Measurements from ENCODE around the gene CLIP1.
"Not testable (repeated sequence)": the region's sequence is repeated elsewhere in the genome, so short reads cannot be mapped to it uniquely, and the experiment has no call there.

CLIP1 gene

GRCh38 chr12:122399592-122400373 is 22.7 kb downstream of the CLIP1 start:
- in situ Hi-C loops (cut with MboI; ENCODE audit: low sequenced_read_pairs): no loop called here

DNA sequence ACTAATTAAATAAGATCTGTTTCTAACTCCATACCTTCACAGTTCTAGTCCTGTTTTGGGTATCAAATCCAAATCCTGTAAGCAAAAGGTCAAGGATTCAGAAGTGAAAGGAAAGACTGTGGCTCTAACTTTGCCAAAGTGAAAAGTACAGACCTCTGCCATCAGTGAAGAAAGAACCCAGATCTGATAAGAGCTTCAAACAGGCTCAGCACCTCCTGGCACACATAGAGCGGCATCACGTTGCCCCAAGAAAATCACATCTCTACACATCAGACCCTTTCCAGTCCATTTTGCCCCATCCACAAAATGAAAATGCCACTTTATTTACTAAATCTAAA is 23.2 kb downstream of the CLIP1 start:
- in situ Hi-C loops (cut with MboI; ENCODE audit: low sequenced_read_pairs): no loop called here

DNA sequence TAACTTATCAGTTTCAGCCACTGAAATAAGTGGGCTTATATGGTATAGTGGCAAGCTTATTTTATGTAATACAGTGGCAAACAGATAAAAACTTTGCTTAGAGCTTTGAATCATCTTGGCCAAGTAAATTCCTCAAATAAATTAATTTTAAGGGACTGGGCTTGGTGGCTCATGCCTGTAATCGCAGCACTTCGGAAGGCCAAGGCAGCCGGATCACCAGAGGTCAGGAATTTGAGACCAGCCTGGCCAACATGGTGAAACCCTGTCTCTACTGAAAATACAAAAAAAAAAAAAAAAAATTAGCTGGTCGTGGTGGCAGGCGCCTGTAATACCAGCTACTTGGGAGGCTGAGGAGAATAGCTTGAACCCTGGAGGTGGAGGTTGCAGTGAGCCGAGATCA is 24.5 kb downstream of the CLIP1 start:
- in situ Hi-C loops (cut with MboI; ENCODE audit: low sequenced_read_pairs): not testable (repeated sequence)

DNA sequence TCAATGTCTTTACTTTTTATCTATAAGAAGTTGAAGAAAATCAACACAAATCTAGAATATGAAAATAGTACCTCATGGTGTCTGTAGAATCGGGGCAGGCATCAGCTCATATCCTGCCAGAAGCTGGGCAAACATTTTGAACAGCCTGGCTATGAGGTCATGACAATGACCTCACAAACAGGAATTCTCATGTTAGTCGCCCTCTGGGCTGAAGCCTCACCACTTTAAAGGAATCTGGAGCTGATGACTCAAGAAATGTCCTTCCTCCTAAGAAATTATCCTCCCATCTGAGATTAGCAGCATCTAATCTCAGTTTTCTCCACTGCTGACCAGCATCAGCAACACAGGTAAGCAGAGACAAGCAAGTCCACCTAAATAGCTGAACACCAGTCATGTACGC is 27.1 kb downstream of the CLIP1 start:
- in situ Hi-C loops (cut with MboI; ENCODE audit: low sequenced_read_pairs): no loop called here

GRCh38 chr12:122394626-122395194 is 27.8 kb downstream of the CLIP1 start:
- in situ Hi-C loops (cut with MboI; ENCODE audit: low sequenced_read_pairs): no loop called here

DNA sequence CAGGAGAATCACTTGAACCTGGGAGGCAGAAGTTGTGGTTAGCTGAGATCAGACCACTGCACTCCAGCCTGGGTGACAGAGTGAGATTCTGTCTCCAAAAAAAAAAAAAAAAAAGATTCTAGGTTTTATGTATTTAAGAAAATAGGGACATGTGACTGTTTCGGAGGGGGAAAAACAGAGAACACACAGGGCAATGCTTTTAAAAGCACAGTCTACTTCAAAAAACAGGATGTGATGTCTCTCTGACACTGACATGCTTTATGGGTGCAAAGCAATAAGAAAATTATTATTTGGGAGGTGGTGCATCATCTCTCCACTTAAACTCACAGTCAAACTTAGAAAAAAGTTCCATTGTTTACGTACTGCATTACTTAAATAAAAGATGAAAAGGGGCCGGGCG is 28.7 kb downstream of the CLIP1 start:
- in situ Hi-C loops (cut with MboI; ENCODE audit: low sequenced_read_pairs): no loop called here

GRCh38 chr12:122392411-122392810 is 30.1 kb downstream of the CLIP1 start:
- in situ Hi-C loops (cut with MboI; ENCODE audit: low sequenced_read_pairs): no loop called here

DNA sequence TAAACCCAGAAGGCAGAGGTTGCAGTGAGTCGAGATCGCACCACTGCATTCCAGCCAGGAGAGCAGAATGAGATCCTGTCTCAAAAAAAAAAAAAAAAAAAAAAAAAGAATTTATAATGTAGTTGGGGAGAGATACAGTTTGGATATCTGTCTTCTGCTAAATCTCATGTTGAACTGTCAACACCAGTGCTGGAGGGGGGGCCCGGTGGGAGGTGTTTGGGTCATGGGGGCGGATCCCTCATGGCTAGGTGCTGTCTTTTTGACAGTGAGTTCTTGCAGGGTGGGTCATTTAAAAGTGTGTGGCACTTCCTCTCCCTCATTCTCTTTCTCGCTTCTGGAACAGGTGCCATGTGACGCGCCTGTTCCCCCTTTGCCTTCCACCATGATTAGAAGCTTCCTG is 32.8 kb downstream of the CLIP1 start:
- in situ Hi-C loops (cut with MboI; ENCODE audit: low sequenced_read_pairs): no loop called here

DNA sequence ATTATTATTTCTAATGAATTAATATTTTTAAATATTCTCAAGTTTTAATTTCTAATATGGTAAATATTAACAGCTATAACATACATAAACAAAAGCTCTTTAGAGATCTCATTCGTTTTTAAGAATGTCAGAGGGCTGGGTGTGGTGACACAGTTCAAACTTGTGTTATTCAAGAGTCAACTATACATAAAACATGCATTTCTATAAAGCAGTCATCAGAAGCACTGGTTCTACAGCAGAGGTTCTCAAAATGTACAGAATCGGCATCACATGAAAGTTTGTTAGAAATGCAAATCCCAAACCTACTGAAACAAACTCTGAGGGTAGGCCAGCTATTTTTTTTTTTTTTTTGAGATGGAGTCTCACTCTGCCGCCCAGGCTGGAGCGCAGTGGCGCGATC is 34.6 kb downstream of the CLIP1 start:
- in situ Hi-C loops (cut with MboI; ENCODE audit: low sequenced_read_pairs): no loop called here

GRCh38 chr12:122385171-122386016 is 37.1 kb downstream of the CLIP1 start:
- in situ Hi-C loops (cut with MboI; ENCODE audit: low sequenced_read_pairs): no loop called here

- in situ Hi-C loops (cut with MboI; ENCODE audit: low sequenced_read_pairs): no loop called here
Observed at GRCh38 chr12:122382919-122383350, 39.5 kb downstream of the CLIP1 start.

- in situ Hi-C loops (cut with MboI; ENCODE audit: low sequenced_read_pairs): no loop called here
Observed at GRCh38 chr12:122381021-122381420, 41.4 kb downstream of the CLIP1 start.

GRCh38 chr12:122376751-122377150 is 45.7 kb downstream of the CLIP1 start:
- in situ Hi-C loops (cut with MboI; ENCODE audit: low sequenced_read_pairs): not testable (repeated sequence)

DNA sequence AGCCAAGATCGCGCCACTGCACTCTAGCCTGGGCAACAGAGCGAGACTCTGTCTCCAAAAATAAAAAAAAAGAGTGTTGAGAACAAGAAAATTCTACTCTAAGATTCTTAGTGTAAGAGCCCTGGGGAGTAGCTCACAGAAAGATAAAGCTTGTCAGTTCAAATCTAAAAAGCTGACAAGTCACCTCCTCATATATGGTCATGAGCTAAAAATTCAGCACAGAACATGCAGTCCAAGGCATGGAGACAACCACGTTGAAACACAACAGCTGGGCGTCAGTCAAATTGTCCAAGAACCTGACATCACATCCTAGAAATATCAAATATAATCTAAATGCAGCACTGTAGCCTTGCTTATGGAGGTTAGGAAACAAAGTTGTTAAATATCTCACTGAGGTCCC is 47.8 kb downstream of the CLIP1 start:
- in situ Hi-C loops (cut with MboI; ENCODE audit: low sequenced_read_pairs): no loop called here

DNA sequence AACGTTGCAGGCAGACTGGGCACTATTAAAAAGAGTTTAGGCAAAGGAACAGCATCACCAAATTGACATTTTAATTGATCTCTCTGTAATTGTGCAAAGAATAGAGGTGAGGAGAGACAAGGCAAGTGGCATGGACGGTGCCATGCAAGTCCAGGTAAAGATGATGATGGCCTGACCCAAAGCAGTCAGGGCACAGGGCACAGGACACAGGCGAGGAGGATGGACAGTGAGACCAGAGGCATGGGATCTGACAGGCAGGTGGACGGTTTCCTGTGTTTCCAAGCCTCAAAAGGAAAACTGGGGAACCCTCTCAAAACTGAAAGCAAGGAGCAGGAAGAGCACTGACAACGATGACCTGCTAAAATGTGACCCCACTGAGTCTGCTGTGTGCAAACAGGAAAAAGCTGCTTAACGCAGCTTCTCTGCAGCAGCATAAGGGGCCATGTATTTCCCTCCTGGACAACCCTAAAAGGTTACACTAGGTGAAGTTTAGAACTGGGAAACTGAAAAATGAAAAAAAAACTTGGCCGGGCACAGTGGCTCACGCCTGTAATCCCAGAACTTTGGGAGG is 50.9 kb downstream of the CLIP1 start:
- in situ Hi-C loops (cut with MboI; ENCODE audit: low sequenced_read_pairs): no loop called here

- in situ Hi-C loops (cut with MboI; ENCODE audit: low sequenced_read_pairs): no loop called here
Observed at GRCh38 chr12:122368361-122369073, 54.0 kb downstream of the CLIP1 start.

DNA sequence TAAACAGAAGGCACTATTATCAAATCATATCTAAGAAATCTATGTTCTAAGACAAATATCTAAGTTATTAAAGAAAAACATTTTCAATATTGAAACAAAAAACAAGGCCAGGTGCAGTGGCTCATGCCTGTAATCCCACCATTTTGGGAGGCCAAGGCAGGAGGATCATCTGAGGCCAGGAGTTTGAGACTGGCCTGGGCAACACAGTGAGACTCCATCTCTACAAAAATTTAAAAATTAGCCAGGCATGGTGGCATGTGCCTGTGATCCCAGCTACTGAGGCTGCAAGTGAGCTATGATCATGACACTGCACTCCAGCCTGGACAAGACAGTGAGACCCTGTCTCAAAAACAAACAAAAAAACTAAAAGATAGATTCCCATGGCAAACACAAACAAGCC is 54.8 kb downstream of the CLIP1 start:
- in situ Hi-C loops (cut with MboI; ENCODE audit: low sequenced_read_pairs): not testable (repeated sequence)

GRCh38 chr12:122366685-122367475 is 55.6 kb downstream of the CLIP1 start:
- in situ Hi-C loops (cut with MboI; ENCODE audit: low sequenced_read_pairs): no loop called here

- in situ Hi-C loops (cut with MboI; ENCODE audit: low sequenced_read_pairs): not testable (repeated sequence)
Observed at GRCh38 chr12:122365226-122365625, 57.2 kb downstream of the CLIP1 start.

DNA sequence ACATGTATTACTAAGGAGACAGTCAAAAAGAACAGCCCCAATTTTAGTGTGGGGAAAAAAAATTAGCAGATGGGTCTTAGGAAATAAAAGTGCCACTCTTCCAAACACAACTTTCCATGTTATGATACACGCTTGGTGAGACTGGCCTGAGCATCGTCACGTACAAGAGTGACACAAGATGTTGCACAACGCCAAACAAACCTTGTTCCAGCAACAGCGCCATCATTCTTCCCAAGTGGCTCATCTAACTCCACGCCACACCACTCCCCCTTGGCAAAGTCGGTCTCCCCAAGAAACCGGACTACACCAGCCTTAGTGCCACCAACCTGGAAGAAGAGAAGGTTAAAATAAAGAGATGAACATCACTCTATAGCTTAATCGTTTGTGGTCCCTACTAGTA is 58.7 kb downstream of the CLIP1 start:
- in situ Hi-C loops (cut with MboI; ENCODE audit: low sequenced_read_pairs): no loop called here

Measured in HL-60/S4 treated with phorbol 12-myristate 13-acetate at 8.2 ng/mL for 4 days and 3 days (cell line).